RKO (cell line): ENCODE data around the gene RBM10.

Experiments
- DNase-seq: peaks from one replicate; pipeline ENCODE4 v3.0.0-alpha.2; 2016; ENCODE audit warnings: low spot score

The RBM10 gene

DNA sequence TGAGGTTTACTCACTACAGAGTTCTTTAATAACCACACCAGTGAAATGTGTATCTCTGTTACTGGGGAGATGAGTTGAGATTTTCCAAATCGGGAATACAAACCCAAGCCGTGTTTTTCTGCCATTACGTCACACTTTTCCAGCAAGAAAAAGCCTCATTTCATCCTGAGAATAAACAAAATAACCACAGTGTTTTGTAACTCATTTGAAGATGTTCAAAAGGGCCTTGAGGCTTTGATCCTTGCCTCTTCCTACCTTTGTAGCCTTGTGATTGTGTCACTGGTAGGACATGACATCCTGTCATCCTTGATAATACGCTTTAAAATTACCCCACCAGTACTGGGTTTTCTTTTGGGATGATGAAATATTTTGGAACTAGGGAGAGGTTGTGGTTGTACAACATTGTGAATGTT lies 90.7 kb downstream of the RBM10 start:
- no peak for DNase-seq
